Measurements from ENCODE around the gene PRDM16. TPM values are rescaled to one million over a fixed set of nuclear protein-coding genes. Genes with fewer than 3 reads are reported as not detected.

PRDM16 gene
- total and polyA plus RNA-seq, 7 donors, result 0.04 to 1.2 (median 0.31) TPM

GRCh38 chr1:3341236-3341994 lies 272.4 kb downstream of the PRDM16 start:
- Histone ChIP-seq H3K27me3 (ENCODE audit: insufficient read depth in 3 of 3, low read length in 2 of 3) (peaks cover 0 to 7% (median 0%) of the 10 kb centered on the region in 3 donors), H3K9me3 (peaks cover 20% of the 10 kb centered on the region), H3K27ac (no peak overlapping the region), H3K36me3 (ENCODE audit: insufficient read depth in 1 of 2, low read depth in 1 of 2) (no peaks in the 10 kb centered on the region), H3K4me1 (no peaks in the 10 kb centered on the region), H3K4me3 (no peak overlapping the region)
- intact Hi-C loops (cut with DNase I), result no loop called here
- no peak for TF ChIP-seq CTCF (IDR thresholded peaks at IDR 0.05)
- no peak for DNase-seq
- no peak for ATAC-seq
- WGBS, 3 donors, result 88 to 94% (median 91%) methylated on average over 26 of the region's 26 CpGs

GRCh38 chr1:3342960-3343359 lies 274.0 kb downstream of the PRDM16 start:
- H3K27me3 ChIP-seq (ENCODE audit: insufficient read depth in 3 of 3, low read length in 2 of 3), result peaks cover 0 to 16% (median 0%) of the 10 kb centered on the region in 3 donors
- H3K4me3 ChIP-seq, result no peak overlapping the region
- DNase-seq (no peak), ATAC-seq (no peak)
- 85 to 95% (median 93%) methylated on average over 5 of the region's 5 CpGs for WGBS, 3 donors
- no peak for TF ChIP-seq CTCF (IDR thresholded peaks at IDR 0.05)
- intact Hi-C loops (cut with DNase I), result no loop called here
- no peaks in the 10 kb centered on the region for H3K4me1 ChIP-seq
- no peaks in the 10 kb centered on the region for H3K36me3 ChIP-seq (ENCODE audit: insufficient read depth in 1 of 2, low read depth in 1 of 2)
- H3K9me3 ChIP-seq, result peaks cover 20% of the 10 kb centered on the region
- H3K27ac ChIP-seq, result no peak overlapping the region

DNA sequence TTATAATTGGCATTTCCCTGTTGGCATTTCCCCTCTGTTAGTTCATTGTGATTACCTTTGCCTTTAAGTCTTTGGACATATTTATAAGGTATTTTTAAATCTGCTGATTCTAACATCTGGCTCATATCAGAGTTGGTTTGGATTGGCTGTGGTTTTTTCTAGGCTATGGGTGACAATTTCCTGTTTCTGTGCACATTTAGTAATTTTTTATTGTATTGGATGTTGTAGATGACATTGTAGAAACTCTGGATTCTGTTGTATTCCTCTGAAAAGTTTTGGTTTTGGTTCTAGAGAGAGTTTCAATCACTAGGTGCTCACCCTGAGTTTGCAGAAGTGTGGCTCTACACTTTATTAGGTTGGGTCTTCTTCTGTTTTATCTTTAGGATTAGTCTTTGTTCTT lies 275.4 kb downstream of the PRDM16 start:
- H3K27me3 ChIP-seq (ENCODE audit: insufficient read depth in 3 of 3, low read length in 2 of 3), result peaks cover 0 to 28% (median 0%) of the 10 kb centered on the region in 3 donors
- no peaks in the 10 kb centered on the region for H3K4me1 ChIP-seq
- peaks cover 20% of the 10 kb centered on the region for H3K9me3 ChIP-seq
- ATAC-seq (no peak), DNase-seq (no peak)
- H3K36me3 ChIP-seq (ENCODE audit: insufficient read depth in 1 of 2, low read depth in 1 of 2), result no peaks in the 10 kb centered on the region
- no peak overlapping the region for H3K27ac ChIP-seq
- TF ChIP-seq CTCF (IDR thresholded peaks at IDR 0.05), result no peak
- intact Hi-C loops (cut with DNase I), result no loop called here
- no peak overlapping the region for H3K4me3 ChIP-seq

GRCh38 chr1:3345792-3346191 lies 276.8 kb downstream of the PRDM16 start:
- Histone ChIP-seq H3K4me3 (no peak overlapping the region), H3K27ac (no peak overlapping the region), H3K9me3 (peaks cover 20% of the 10 kb centered on the region), H3K27me3 (ENCODE audit: insufficient read depth in 3 of 3, low read length in 2 of 3) (peaks cover 0 to 40% (median 0%) of the 10 kb centered on the region in 3 donors), H3K36me3 (ENCODE audit: insufficient read depth in 1 of 2, low read depth in 1 of 2) (no peaks in the 10 kb centered on the region), H3K4me1 (peaks cover 4% of the 10 kb centered on the region)
- WGBS, 3 donors, result 75 to 80% (median 76%) methylated on average over 10 of the region's 10 CpGs
- no peak for TF ChIP-seq CTCF (IDR thresholded peaks at IDR 0.05)
- intact Hi-C loops (cut with DNase I), result no loop called here
- ATAC-seq (no peak), DNase-seq (no peak)

DNA sequence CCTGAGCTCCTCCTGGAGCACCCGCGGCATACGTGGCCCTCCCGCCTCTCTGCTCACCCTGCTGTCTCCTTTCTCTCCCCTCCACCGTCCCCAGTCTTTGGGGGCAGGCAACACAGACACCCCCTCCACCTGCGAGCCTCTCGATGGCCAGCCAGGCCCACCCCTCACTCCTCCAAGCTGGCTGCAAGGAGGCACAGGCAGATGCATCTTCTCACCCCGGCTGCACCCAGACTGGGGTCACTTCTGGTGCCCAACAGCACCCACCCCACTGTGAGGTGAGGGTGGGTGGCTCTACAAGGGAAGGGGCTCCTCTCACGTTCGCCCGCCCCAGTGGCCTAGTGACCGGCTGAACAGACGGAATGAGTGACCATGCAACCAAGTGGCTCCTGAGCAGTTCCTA lies 277.5 kb downstream of the PRDM16 start:
- Histone ChIP-seq H3K4me3 (no peak overlapping the region), H3K27me3 (ENCODE audit: insufficient read depth in 3 of 3, low read length in 2 of 3) (peaks cover 0 to 44% (median 0%) of the 10 kb centered on the region in 3 donors), H3K4me1 (peaks cover 4% of the 10 kb centered on the region), H3K9me3 (peaks cover 20% of the 10 kb centered on the region), H3K27ac (no peak overlapping the region), H3K36me3 (ENCODE audit: insufficient read depth in 1 of 2, low read depth in 1 of 2) (no peaks in the 10 kb centered on the region)
- WGBS, 3 donors, result 84 to 91% (median 91%) methylated on average over 12 to 13 of the region's 13 CpGs
- intact Hi-C loops (cut with DNase I), result no loop called here
- TF ChIP-seq CTCF (IDR thresholded peaks at IDR 0.05), result no peak
- ATAC-seq (no peak), DNase-seq (no peak)
